Thyroid gland (tissue), 4 donors: Measurements from ENCODE around the gene HAUS1. TPM values are rescaled to one million over a fixed set of nuclear protein-coding genes. Genes with fewer than 3 reads are reported as not detected.

Experiments used
- DNase-seq, 2 donors: peaks; one replicate each; pipeline ENCODE4 v3.0.0-alpha.2; 2019
- H3K27ac ChIP-seq, 3 donors: fragments of 200-600 bp; sonication (generic); 1 replicate in 2 of 3; 2 replicates in 1 of 3; pipeline ENCODE4 v1.5.1; 2016 to 2019; ENCODE audit warnings: mild to moderate bottlenecking in 1 of 3, moderate library complexity in 1 of 3
- H3K27me3 ChIP-seq: fragments of 200-600 bp; sonication (generic); one replicate; pipeline ENCODE4 v1.5.1; 2019
- H3K36me3 ChIP-seq, 2 donors: fragments of 200-600 bp; sonication (generic); one replicate each; pipeline ENCODE4 v1.5.1; 2016 to 2019
- H3K4me1 ChIP-seq, 2 donors: fragments of 200-600 bp; sonication (generic); one replicate each; pipeline ENCODE4 v1.5.1; 2017 to 2019
- H3K4me3 ChIP-seq, 3 donors: fragments of 200-600 bp; sonication (generic); replicated peaks in 1 of 3; 1 replicate in 2 of 3; 2 replicates in 1 of 3; pipeline ENCODE4 v1.5.1; 2016; ENCODE audit warnings: mild to moderate bottlenecking in 1 of 3
- H3K9me3 ChIP-seq: fragments of 200-600 bp; sonication (generic); one replicate; pipeline ENCODE4 v1.5.1; 2017
- CTCF ChIP-seq, 6 experiments: fragments of 200-600 bp in 3 of 6; fragments of 450-650 bp in 3 of 6; sonication (generic) in 3 of 6; IDR thresholded peaks; one replicate each; pipeline ENCODE4 v1.5.1; 2016 to 2019; ENCODE audit warnings: antibody characterized with exemption in 6 of 6, mild to moderate bottlenecking in 2 of 6, inconsistent platforms in 1 of 6, moderate library complexity in 1 of 6
- POLR2A ChIP-seq, 2 donors: fragments of 450-650 bp; IDR thresholded peaks; one replicate each; pipeline ENCODE4 v1.6.1; 2017; ENCODE audit warnings: antibody characterized with exemption in 2 of 2, mild to moderate bottlenecking in 2 of 2, moderate library complexity in 1 of 2
- WGBS, 2 donors: methylation state at CpG; one replicate each; pipeline ENCODE4 v1.1.5; 2017; 5-methylcytosine and 5-hydroxymethylcytosine counted together
- intact Hi-C: fragments of 100-400 bp; cut with DNase I; formaldehyde crosslinking; loops from one replicate; pipeline ENCODE4 v1.15.1; 2023
- small RNA-seq: library from RNA; depleted of rRNA; stranded (forward); fragments of <200 nt; gene quantifications from one replicate; pipeline ENCODE3, GENCODE V24; 2016
- total RNA-seq, 4 donors: library from RNA; depleted of rRNA; stranded (reverse); fragments of >200 nt; gene quantifications; one replicate each; pipeline ENCODE4 v1.2.3, GENCODE V29; 2016

HAUS1 gene
- total RNA-seq, 4 donors from 2014 or later, result 15.6 to 32.2 (median 20.0) TPM

- Histone ChIP-seq H3K27me3 (no peaks in the 10 kb centered on the region), H3K9me3 (no peaks in the 10 kb centered on the region), H3K4me3 (peak overlapping the region; percentile 68 to 92 (median 77)), H3K36me3 (no peaks in the 10 kb centered on the region), H3K4me1 (peaks cover 10 to 18% of the 10 kb centered on the region in 2 donors), H3K27ac (peak overlapping the region; percentile 94 to 97 (median 94))
- intact Hi-C loops, result no loop called here
- TF ChIP-seq CTCF (IDR thresholded peaks at IDR 0.05), result peak; percentile 54 to 85 (median 78)
- TF ChIP-seq POLR2A (IDR thresholded peaks at IDR 0.05), result peak in 1 of 2 donors; percentile 78
- DNase-seq, result peak; percentile 92 to 95
- WGBS, 2 donors, result 0% methylated on average over 11 to 47 of the region's 95 CpGs
Measured at GRCh38 chr18:46173393-46174341, 69.5 kb downstream of the HAUS1 start.

GRCh38 chr18:46174342-46175041 is 70.3 kb downstream of the HAUS1 start:
- TF ChIP-seq POLR2A (IDR thresholded peaks at IDR 0.05) (peak in 1 of 2 donors; percentile 12), CTCF (IDR thresholded peaks at IDR 0.05) (no peak)
- intact Hi-C loops, result no loop called here
- H3K4me3 ChIP-seq, result peak overlapping the region; percentile 68 to 92 (median 77)
- H3K9me3 ChIP-seq, result no peaks in the 10 kb centered on the region
- DNase-seq, result peak; percentile 39
- peak overlapping the region; percentile 94 to 97 (median 94) for H3K27ac ChIP-seq
- 0% methylated on average over 1 to 23 of the region's 67 CpGs for WGBS, 2 donors
- H3K27me3 ChIP-seq, result no peaks in the 10 kb centered on the region
- H3K36me3 ChIP-seq, result no peaks in the 10 kb centered on the region
- H3K4me1 ChIP-seq, result peaks cover 10 to 18% of the 10 kb centered on the region in 2 donors

- H3K27me3 ChIP-seq, result no peaks in the 10 kb centered on the region
- no peak overlapping the region for H3K4me3 ChIP-seq
- no peak for TF ChIP-seq POLR2A (IDR thresholded peaks at IDR 0.05)
- TF ChIP-seq CTCF (IDR thresholded peaks at IDR 0.05), result no peak
- intact Hi-C loops, result no loop called here
- H3K27ac ChIP-seq, result no peak overlapping the region
- H3K4me1 ChIP-seq, result peaks cover 10 to 18% of the 10 kb centered on the region in 2 donors
- H3K9me3 ChIP-seq, result no peaks in the 10 kb centered on the region
- no peak for DNase-seq
- 85 to 94% methylated on average over 3 of the region's 3 CpGs for WGBS, 2 donors
- no peaks in the 10 kb centered on the region for H3K36me3 ChIP-seq
Measured at GRCh38 chr18:46176001-46176400, 71.8 kb downstream of the HAUS1 start.

Small RNAs within 50 kb of the gene (small RNA-seq; reads per million reads assigned to genes)
- gene RNU6-1278P (not detected), gene RNY4P37 (not detected)

Other genes starting within 250 kb of the HAUS1 start
- 100 to 1,000 TPM in 1 of 4 donors, 10 to 100 TPM in 3; 39.1 to 105 (median 59.0) TPM for gene EPG5, start 137.1 kb upstream of the HAUS1 start, total RNA-seq
- gene PSTPIP2, start 32.1 kb upstream of the HAUS1 start, total RNA-seq, result 1 to 10 TPM; 1.9 to 4.3 (median 2.9) TPM
- gene ATP5F1A, start 6.1 kb upstream of the HAUS1 start, total RNA-seq, result 100 to 1,000 TPM; 366 to 865 (median 581) TPM